ENCODE data around the gene DOCK8. TPM values are rescaled to one million over a fixed set of nuclear protein-coding genes. Genes with fewer than 3 reads are reported as not detected.
A peak's percentile ranks its signal among the peaks of the same experiment; 100 is the strongest.

The DOCK8 gene
- total and polyA plus RNA-seq, 2 of the 13 experiments (the other 11 are each of a cell fraction or from before 2014, with no cell fraction given) = 0.28 to 0.38 TPM

DNA sequence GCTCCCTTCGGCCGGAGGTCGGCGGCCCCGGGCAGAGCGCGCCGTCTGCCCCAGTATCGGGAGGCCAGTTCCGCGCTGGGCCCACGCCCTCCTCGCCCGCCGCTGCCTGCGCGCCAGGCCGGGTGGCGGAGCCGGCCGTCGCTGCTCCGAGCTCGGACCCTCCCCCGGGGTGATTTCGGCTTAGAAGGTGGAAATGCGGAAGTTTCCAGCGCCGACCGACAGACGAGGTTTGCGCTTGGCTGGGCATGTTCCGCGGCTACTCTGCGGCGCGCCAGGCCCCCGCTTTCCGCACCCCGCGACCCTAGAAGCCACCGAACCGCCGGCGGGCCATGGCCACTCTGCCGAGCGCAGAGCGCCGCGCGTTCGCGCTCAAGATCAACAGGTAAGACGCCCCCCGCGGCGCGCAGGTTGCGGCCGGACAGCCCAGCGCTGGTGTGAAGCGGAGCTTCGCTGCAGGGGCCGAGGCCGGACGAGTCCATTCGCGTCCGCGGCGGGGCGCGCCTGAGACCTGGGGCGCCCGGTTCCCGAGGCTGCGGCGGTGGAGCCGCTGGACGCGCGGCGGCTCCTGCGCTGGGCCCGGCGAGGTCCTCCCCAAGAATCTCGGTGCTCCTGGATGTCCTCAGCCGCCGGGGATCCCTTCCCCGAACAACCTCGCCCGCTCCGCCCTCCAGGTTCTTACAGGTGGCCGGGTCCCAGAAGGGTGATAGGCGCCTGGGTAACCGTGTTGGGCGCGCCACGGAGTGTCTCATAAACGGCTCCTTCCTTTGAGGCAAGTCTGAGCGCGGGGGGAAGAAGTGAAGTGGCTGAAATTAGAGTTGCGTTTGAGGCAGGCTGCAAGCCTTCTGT, at the start of gene DOCK8 (continued):
- peak; percentile 53; the same call in 1 of the 2 replicates for TF ChIP-seq NRL (CRISPR knock-in tag; IDR thresholded peaks at IDR 0.05; ENCODE audit: borderline replicate concordance)
- no peak for TF ChIP-seq HOXD1 (CRISPR knock-in tag; IDR thresholded peaks at IDR 0.05)
- TF ChIP-seq, protein P1, sequence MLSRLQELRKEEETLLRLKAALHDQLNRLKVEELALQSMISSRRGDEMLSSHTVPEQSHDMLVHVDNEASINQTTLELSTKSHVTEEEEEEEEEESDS (CRISPR knock-in tag; IDR thresholded peaks at IDR 0.05; ENCODE audit: borderline replicate concordance) = no peak
- TF ChIP-seq JUND (CRISPR knock-in tag; IDR thresholded peaks at IDR 0.05) = no peak
- TF ChIP-seq NR2F1 (CRISPR knock-in tag; IDR thresholded peaks at IDR 0.05) = no peak
- peak; percentile 22; the same call in 1 of the 2 replicates for TF ChIP-seq ZNF792 (CRISPR knock-in tag; IDR thresholded peaks at IDR 0.05)
- TF ChIP-seq MYC (CRISPR knock-in tag; IDR thresholded peaks at IDR 0.05; ENCODE audit: borderline replicate concordance) = no peak
- no peak for TF ChIP-seq NR1H2 (CRISPR knock-in tag; IDR thresholded peaks at IDR 0.05; ENCODE audit: borderline replicate concordance, low read depth)
- TF ChIP-seq ZNF382 (CRISPR knock-in tag; IDR thresholded peaks at IDR 0.05; ENCODE audit: borderline replicate concordance) = no peak
- 0 out of 2 replicates have a peak, but pooled peaks have one; percentile 69 for TF ChIP-seq FLYWCH1 (CRISPR knock-in tag; IDR thresholded peaks at IDR 0.05)
- TF ChIP-seq, protein P2, sequence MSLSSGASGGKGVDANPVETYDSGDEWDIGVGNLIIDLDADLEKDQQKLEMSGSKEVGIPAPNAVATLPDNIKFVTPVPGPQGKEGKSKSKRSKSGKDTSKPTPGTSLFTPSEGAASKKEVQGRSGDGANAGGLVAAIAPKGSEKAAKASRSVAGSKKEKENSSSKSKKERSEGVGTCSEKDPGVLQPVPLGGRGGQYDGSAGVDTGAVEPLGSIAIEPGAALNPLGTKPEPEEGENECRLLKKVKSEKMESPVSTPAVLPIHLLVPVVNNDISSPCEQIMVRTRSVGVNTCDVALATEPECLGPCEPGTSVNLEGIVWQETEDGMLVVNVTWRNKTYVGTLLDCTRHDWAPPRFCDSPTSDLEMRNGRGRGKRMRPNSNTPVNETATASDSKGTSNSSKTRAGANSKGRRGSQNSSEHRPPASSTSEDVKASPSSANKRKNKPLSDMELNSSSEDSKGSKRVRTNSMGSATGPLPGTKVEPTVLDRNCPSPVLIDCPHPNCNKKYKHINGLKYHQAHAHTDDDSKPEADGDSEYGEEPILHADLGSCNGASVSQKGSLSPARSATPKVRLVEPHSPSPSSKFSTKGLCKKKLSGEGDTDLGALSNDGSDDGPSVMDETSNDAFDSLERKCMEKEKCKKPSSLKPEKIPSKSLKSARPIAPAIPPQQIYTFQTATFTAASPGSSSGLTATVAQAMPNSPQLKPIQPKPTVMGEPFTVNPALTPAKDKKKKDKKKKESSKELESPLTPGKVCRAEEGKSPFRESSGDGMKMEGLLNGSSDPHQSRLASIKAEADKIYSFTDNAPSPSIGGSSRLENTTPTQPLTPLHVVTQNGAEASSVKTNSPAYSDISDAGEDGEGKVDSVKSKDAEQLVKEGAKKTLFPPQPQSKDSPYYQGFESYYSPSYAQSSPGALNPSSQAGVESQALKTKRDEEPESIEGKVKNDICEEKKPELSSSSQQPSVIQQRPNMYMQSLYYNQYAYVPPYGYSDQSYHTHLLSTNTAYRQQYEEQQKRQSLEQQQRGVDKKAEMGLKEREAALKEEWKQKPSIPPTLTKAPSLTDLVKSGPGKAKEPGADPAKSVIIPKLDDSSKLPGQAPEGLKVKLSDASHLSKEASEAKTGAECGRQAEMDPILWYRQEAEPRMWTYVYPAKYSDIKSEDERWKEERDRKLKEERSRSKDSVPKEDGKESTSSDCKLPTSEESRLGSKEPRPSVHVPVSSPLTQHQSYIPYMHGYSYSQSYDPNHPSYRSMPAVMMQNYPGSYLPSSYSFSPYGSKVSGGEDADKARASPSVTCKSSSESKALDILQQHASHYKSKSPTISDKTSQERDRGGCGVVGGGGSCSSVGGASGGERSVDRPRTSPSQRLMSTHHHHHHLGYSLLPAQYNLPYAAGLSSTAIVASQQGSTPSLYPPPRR (CRISPR knock-in tag; IDR thresholded peaks at IDR 0.05; ENCODE audit: borderline replicate concordance) = no peak
- TF ChIP-seq, protein P3, sequence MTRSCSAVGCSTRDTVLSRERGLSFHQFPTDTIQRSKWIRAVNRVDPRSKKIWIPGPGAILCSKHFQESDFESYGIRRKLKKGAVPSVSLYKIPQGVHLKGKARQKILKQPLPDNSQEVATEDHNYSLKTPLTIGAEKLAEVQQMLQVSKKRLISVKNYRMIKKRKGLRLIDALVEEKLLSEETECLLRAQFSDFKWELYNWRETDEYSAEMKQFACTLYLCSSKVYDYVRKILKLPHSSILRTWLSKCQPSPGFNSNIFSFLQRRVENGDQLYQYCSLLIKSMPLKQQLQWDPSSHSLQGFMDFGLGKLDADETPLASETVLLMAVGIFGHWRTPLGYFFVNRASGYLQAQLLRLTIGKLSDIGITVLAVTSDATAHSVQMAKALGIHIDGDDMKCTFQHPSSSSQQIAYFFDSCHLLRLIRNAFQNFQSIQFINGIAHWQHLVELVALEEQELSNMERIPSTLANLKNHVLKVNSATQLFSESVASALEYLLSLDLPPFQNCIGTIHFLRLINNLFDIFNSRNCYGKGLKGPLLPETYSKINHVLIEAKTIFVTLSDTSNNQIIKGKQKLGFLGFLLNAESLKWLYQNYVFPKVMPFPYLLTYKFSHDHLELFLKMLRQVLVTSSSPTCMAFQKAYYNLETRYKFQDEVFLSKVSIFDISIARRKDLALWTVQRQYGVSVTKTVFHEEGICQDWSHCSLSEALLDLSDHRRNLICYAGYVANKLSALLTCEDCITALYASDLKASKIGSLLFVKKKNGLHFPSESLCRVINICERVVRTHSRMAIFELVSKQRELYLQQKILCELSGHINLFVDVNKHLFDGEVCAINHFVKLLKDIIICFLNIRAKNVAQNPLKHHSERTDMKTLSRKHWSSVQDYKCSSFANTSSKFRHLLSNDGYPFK (CRISPR knock-in tag; IDR thresholded peaks at IDR 0.05; ENCODE audit: borderline replicate concordance) = no peak
- TF ChIP-seq, protein P4, sequence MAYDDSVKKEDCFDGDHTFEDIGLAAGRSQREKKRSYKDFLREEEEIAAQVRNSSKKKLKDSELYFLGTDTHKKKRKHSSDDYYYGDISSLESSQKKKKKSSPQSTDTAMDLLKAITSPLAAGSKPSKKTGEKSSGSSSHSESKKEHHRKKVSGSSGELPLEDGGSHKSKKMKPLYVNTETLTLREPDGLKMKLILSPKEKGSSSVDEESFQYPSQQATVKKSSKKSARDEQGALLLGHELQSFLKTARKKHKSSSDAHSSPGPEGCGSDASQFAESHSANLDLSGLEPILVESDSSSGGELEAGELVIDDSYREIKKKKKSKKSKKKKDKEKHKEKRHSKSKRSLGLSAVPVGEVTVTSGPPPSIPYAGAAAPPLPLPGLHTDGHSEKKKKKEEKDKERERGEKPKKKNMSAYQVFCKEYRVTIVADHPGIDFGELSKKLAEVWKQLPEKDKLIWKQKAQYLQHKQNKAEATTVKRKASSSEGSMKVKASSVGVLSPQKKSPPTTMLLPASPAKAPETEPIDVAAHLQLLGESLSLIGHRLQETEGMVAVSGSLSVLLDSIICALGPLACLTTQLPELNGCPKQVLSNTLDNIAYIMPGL (CRISPR knock-in tag; IDR thresholded peaks at IDR 0.05; ENCODE audit: borderline replicate concordance in 1 of 2, low read depth in 1 of 2) = peak; percentile 45 to 74; a peak in 3 of 4 replicates
- TF ChIP-seq, protein P5, sequence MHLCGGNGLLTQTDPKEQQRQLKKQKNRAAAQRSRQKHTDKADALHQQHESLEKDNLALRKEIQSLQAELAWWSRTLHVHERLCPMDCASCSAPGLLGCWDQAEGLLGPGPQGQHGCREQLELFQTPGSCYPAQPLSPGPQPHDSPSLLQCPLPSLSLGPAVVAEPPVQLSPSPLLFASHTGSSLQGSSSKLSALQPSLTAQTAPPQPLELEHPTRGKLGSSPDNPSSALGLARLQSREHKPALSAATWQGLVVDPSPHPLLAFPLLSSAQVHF (CRISPR knock-in tag; IDR thresholded peaks at IDR 0.05) = 0 out of 2 replicates have a peak, but pooled peaks have one; percentile 36
